HPDE6-E6E7 (cell line): Measurements from ENCODE around the gene FBXO31.

Experiments used
- DNase-seq: peaks from one replicate; pipeline ENCODE4 v3.0.0; 2011; ENCODE audit warnings: missing footprints; ENCODE audit errors: extremely low spot score

The FBXO31 gene

GRCh38 chr16:87327798-87328495 is 55.6 kb downstream of the FBXO31 start:
- DNase-seq, result no peak

- DNase-seq, result no peak
Measured at GRCh38 chr16:87326151-87326571, 57.4 kb downstream of the FBXO31 start.

- DNase-seq, result no peak
Measured at GRCh38 chr16:87325423-87325858, 58.1 kb downstream of the FBXO31 start.

GRCh38 chr16:87324411-87325275 is 58.9 kb downstream of the FBXO31 start:
- DNase-seq, result peak; percentile 39

GRCh38 chr16:87323727-87324410 is 59.7 kb downstream of the FBXO31 start:
- DNase-seq, result no peak

- no peak for DNase-seq
Measured at GRCh38 chr16:87322833-87323726, 60.5 kb downstream of the FBXO31 start.

- DNase-seq, result no peak
Measured at GRCh38 chr16:87322360-87322759, 61.2 kb downstream of the FBXO31 start.

GRCh38 chr16:87321336-87322107 is 62.1 kb downstream of the FBXO31 start:
- DNase-seq, result no peak

- DNase-seq, result no peak
Measured at GRCh38 chr16:87320510-87321227, 62.9 kb downstream of the FBXO31 start.

GRCh38 chr16:87319997-87320491 is 63.5 kb downstream of the FBXO31 start:
- no peak for DNase-seq

GRCh38 chr16:87319011-87319410 is 64.6 kb downstream of the FBXO31 start:
- DNase-seq, result no peak

- peak; percentile 69 for DNase-seq
Measured at GRCh38 chr16:87317750-87318644, 65.6 kb downstream of the FBXO31 start.

- DNase-seq, result peak; percentile 100
Measured at GRCh38 chr16:87316923-87317749, 66.4 kb downstream of the FBXO31 start, which contains the start of gene C16orf95. Gene C16orf95 (minus strand): TSS chr16:87317392. CDS start chr16:87317242, 150 bp downstream.

GRCh38 chr16:87316450-87316922 is 67.1 kb downstream of the FBXO31 start:
- no peak for DNase-seq

- no peak for DNase-seq
Measured at GRCh38 chr16:87314990-87315420, 68.6 kb downstream of the FBXO31 start.

- DNase-seq, result no peak
Measured at GRCh38 chr16:87312008-87312407, 71.6 kb downstream of the FBXO31 start.

GRCh38 chr16:87311387-87311786 is 72.2 kb downstream of the FBXO31 start:
- DNase-seq, result no peak
